Brain microvascular endothelial cell (primary cell): Measurements from ENCODE around the gene TMEM62.

ENCODE experiments used
- DNase-seq: peaks from one replicate; pipeline ENCODE4 v3.0.0-alpha.2; 2020
- H3K27ac ChIP-seq: fragments of 250-450 bp; sonication (Bioruptor Pico); 2 replicates; pipeline ENCODE4 v1.5.1; 2020; ENCODE audit warnings: mild to moderate bottlenecking, moderate library complexity
- H3K27me3 ChIP-seq: fragments of 250-450 bp; sonication (Bioruptor Pico); replicated peaks from 2 replicates; pipeline ENCODE4 v1.5.1; 2020; ENCODE audit warnings: mild to moderate bottlenecking
- H3K36me3 ChIP-seq: fragments of 250-450 bp; sonication (Bioruptor Pico); replicated peaks from 2 replicates; pipeline ENCODE4 v1.5.1; 2020; ENCODE audit warnings: mild to moderate bottlenecking
- H3K4me3 ChIP-seq: 2 replicates; pipeline ENCODE4 v1.5.1; 2011; ENCODE audit warnings: low read depth, mild to moderate bottlenecking, control low read depth, low read length, moderate library complexity
- CTCF ChIP-seq: IDR thresholded peaks from 2 replicates; pipeline ENCODE4 v1.5.1; 2011; ENCODE audit warnings: low read depth, mild to moderate bottlenecking, moderate library complexity, low read length, control low read depth, inconsistent platforms; ENCODE audit errors: missing control alignments
- in situ Hi-C: cut with HindIII; loops from 2 replicates; pipeline ENCODE4 v1.10.0; 2017; ENCODE audit warnings: low sequenced_read_pairs, low pct_ligation_motif_present

The TMEM62 gene

GRCh38 chr15:43134157-43134635 is 810 bp downstream of the TMEM62 start:
- no peaks in the 10 kb centered on the region for H3K27me3 ChIP-seq
- H3K36me3 ChIP-seq = no peaks in the 10 kb centered on the region
- no peak for TF ChIP-seq CTCF
- H3K27ac ChIP-seq = no peak overlapping the region
- DNase-seq = no peak
- peak overlapping the region; percentile 71 for H3K4me3 ChIP-seq
- in situ Hi-C loops = no loop called here

DNA sequence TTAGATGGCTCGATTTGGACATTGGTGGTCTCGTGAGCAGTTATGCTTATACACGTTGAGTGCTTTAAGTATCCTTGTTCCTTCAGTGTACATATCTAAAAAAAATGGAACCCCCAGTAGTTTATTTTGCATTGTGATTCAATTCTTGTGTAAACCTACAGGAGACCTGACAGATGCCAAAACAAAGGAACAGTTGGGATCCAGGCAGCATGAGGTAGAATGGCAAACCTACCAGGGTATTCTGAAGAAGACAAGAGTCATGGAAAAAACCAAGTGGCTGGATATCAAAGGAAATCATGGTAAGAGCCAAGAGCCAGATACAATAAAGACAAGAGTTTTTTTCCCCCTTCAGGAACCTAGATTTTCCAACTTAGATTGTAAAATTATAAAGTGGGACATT is 2.0 kb downstream of the TMEM62 start:
- in situ Hi-C loops = no loop called here
- no peak for TF ChIP-seq CTCF
- no peak for DNase-seq
- no peak overlapping the region for H3K27ac ChIP-seq
- H3K27me3 ChIP-seq = no peaks in the 10 kb centered on the region
- H3K4me3 ChIP-seq = no peak overlapping the region
- no peaks in the 10 kb centered on the region for H3K36me3 ChIP-seq

GRCh38 chr15:43143203-43143941 is 10.0 kb downstream of the TMEM62 start:
- H3K27me3 ChIP-seq = no peaks in the 10 kb centered on the region
- H3K27ac ChIP-seq = no peak overlapping the region
- no peaks in the 10 kb centered on the region for H3K36me3 ChIP-seq
- H3K4me3 ChIP-seq = no peak overlapping the region
- in situ Hi-C loops = no loop called here
- no peak for TF ChIP-seq CTCF
- no peak for DNase-seq

DNA sequence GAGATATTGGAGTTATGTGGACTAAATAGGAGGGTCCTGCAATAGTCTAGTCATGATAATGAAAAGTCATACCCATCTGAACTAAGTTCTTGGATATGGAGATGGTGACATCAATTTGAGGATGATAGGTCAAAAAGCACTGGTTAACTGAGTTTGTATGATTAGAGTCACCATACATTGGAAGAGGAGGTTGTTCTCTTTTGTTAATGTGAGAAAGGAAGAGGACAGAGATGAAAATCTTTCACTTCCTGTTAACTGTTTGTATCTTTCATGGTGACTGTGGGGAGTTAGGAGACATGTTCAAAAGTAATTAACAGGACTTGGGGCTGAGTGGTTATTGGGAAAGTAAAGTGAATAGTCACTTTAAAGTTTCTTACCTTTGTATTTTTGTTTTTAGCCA is 11.1 kb downstream of the TMEM62 start:
- no peak for TF ChIP-seq CTCF
- Histone ChIP-seq H3K36me3 (no peaks in the 10 kb centered on the region), H3K27ac (no peak overlapping the region), H3K4me3 (no peak overlapping the region), H3K27me3 (no peaks in the 10 kb centered on the region)
- in situ Hi-C loops = no loop called here
- DNase-seq = no peak

DNA sequence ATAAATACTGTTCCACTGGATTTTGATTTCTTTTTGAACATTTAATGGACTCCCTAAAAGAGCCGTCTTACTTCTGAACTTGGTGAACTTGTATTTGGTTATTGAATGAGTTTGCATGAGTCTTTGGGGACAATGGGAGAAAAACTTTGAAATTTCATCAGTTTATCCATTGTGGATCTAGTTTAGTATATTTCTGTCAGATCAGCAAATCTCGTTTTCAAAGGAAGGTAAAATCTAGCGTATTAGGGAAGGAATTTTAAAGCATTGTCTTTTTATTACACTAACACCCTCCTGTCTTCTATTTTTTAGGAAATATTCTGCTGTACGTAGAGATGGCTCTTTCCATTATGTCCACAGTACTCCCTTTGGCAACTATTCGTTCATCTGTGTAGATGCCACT is 12.8 kb downstream of the TMEM62 start:
- H3K4me3 ChIP-seq = no peak overlapping the region
- no peak for DNase-seq
- TF ChIP-seq CTCF = no peak
- no peak overlapping the region for H3K27ac ChIP-seq
- in situ Hi-C loops = no loop called here
- H3K27me3 ChIP-seq = no peaks in the 10 kb centered on the region
- no peaks in the 10 kb centered on the region for H3K36me3 ChIP-seq
